Lung (tissue), 12 donors: ENCODE data around the gene CPA5. TPM values are rescaled to one million over a fixed set of nuclear protein-coding genes. Genes with fewer than 3 reads are reported as not detected.
A peak's percentile ranks its signal among the peaks of the same experiment; 100 is the strongest.

Experiments used
- ATAC-seq: fragments of 200-7000 bp; cut with Tn5 transposase; one replicate; pipeline ENCODE4 v1.9.1; 2020; ENCODE audit warnings: moderate number of reproducible peaks; ENCODE audit not compliant: insufficient read depth, low FRiP score
- DNase-seq, 3 donors: peaks; one replicate each; pipeline ENCODE4 v3.0.0-alpha.2; 2013 to 2017
- H3K27ac ChIP-seq, 2 donors: one replicate each; pipeline ENCODE4 v1.5.1; 2013; ENCODE audit warnings: mild to moderate bottlenecking in 2 of 2, moderate library complexity in 2 of 2, control low read depth in 1 of 2, inconsistent platforms in 1 of 2, low read depth in 1 of 2, low read length in 1 of 2
- H3K27me3 ChIP-seq, 3 donors: one replicate each; pipeline ENCODE4 v1.5.1; 2013; ENCODE audit warnings: low read length in 2 of 3; ENCODE audit not compliant: control insufficient read depth in 3 of 3, insufficient read depth in 3 of 3
- H3K36me3 ChIP-seq, 4 donors: one replicate each; pipeline ENCODE4 v1.5.1; 2013; ENCODE audit warnings: low read length in 4 of 4, mild to moderate bottlenecking in 1 of 4, moderate library complexity in 1 of 4; ENCODE audit not compliant: control insufficient read depth in 4 of 4, insufficient read depth in 4 of 4
- H3K4me1 ChIP-seq, 5 donors: one replicate each; pipeline ENCODE4 v1.5.1; 2013; ENCODE audit warnings: low read length in 5 of 5, mild to moderate bottlenecking in 2 of 5, moderate library complexity in 1 of 5; ENCODE audit not compliant: control insufficient read depth in 5 of 5, insufficient read depth in 5 of 5
- H3K4me3 ChIP-seq: one replicate; pipeline ENCODE4 v1.5.1; 2013; ENCODE audit warnings: mild to moderate bottlenecking, control low read depth, moderate library complexity
- H3K9ac ChIP-seq, 2 donors: one replicate each; pipeline ENCODE4 v1.5.1; 2013; ENCODE audit warnings: low read length in 2 of 2, control low read depth in 1 of 2; ENCODE audit not compliant: insufficient read depth in 1 of 2
- H3K9me3 ChIP-seq, 4 donors: one replicate each; pipeline ENCODE4 v1.5.1; 2013; ENCODE audit warnings: low read length in 3 of 4, mild to moderate bottlenecking in 1 of 4, moderate library complexity in 1 of 4; ENCODE audit not compliant: control insufficient read depth in 4 of 4, insufficient read depth in 3 of 4
- WGBS, 2 donors: extraction: QIAGEN DNeasy Blood & Tissue Kit; methylation state at CpG; one replicate each; pipeline ENCODE4 v1.1.7; 2013; 5-methylcytosine and 5-hydroxymethylcytosine counted together
- polyA plus RNA-seq, 2 donors: library from polyadenylated mRNA; stranded (reverse); fragments of 200-250 nt; gene quantifications; one replicate each; pipeline ENCODE4 v1.2.1, GENCODE V29; 2013
- total RNA-seq, 2 donors: library from RNA; depleted of rRNA in 1 of 2; stranded (reverse); fragments of >200 nt in 1 of 2; gene quantifications; one replicate each; pipeline ENCODE4 v1.2.1, GENCODE V29; 2014 to 2021
- TF ChIP-seq, protein P1 (sequence below): IDR thresholded peaks from 2 replicates; pipeline ENCODE4 v1.5.1; 2012; ENCODE audit warnings: mild to moderate bottlenecking; ENCODE audit errors: control extremely low read depth, extremely low read depth
- donor health status: control.
- donor health status: control.
- donor health status: Bipolar disorder and iron deficiency.
- donor health status: healthy.
- donor health status: DM: yes; HTN: yes; CAD: no.

CPA5 gene
- total and polyA plus RNA-seq, 4 donors, result 0.08 to 0.10 TPM; not detected in 2

DNA sequence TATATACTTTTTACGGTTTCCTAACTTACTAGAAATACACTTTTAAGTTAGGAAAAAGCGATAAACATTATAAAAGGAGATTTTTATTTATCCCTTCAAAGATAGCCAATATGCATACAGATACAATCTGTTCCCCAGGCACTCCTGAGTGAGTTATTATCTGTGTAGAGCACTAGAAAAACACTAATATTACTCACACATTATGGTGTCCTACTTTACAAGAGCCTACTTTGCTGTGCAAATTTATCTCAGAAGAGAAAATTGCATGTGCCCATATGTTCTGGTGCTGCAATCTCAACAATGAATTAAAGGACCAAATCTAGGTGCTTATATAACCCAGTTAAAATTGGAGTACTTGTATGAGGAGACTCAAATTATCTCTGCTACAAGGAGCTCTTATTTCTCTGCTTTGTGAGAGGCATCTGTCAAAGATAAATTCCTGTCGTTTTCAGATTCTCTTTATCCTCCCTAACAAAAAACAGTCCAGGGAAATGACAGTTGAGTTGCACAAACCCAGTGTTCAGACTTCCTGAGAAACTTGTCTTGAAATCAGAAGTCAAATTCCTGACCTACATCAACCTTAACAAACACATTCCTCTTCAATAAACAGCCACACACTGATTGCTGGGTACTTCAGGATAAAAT is 64.6 kb downstream of the CPA5 start:
- H3K9me3 ChIP-seq, result no peaks in the 10 kb centered on the region
- TF ChIP-seq, protein P1, sequence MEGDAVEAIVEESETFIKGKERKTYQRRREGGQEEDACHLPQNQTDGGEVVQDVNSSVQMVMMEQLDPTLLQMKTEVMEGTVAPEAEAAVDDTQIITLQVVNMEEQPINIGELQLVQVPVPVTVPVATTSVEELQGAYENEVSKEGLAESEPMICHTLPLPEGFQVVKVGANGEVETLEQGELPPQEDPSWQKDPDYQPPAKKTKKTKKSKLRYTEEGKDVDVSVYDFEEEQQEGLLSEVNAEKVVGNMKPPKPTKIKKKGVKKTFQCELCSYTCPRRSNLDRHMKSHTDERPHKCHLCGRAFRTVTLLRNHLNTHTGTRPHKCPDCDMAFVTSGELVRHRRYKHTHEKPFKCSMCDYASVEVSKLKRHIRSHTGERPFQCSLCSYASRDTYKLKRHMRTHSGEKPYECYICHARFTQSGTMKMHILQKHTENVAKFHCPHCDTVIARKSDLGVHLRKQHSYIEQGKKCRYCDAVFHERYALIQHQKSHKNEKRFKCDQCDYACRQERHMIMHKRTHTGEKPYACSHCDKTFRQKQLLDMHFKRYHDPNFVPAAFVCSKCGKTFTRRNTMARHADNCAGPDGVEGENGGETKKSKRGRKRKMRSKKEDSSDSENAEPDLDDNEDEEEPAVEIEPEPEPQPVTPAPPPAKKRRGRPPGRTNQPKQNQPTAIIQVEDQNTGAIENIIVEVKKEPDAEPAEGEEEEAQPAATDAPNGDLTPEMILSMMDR, result no peak
- peaks cover 2 to 32% (median 5%) of the 10 kb centered on the region in 5 donors for H3K4me1 ChIP-seq
- DNase-seq (no peak), ATAC-seq (no peak)
- H3K27ac ChIP-seq, result no peak overlapping the region
- no peak overlapping the region for H3K4me3 ChIP-seq
- no peaks in the 10 kb centered on the region for H3K36me3 ChIP-seq
- H3K27me3 ChIP-seq, result no peaks in the 10 kb centered on the region
- WGBS, 2 donors, result 62 to 69% methylated on average over 3 of the region's 3 CpGs
- H3K9ac ChIP-seq, result no peak overlapping the region

DNA sequence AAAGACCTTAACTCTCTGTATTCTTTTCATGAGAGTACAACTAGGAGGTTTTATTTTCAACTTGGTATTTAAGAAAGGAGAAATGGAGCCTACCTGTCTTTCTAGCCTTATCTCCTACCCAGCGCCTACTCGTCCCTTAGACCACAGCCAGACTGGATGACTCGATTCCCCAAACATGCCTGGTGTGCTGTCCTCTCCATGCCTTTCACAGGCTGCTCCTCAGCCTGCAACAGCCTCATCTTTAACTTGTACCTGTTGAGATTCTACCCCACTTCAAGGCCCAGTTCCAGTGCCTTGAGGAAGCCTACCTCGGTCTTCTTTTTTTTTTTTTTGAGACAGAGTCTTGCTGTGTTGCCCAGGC is 65.1 kb downstream of the CPA5 start:
- Histone ChIP-seq H3K4me1 (peaks cover 2 to 32% (median 5%) of the 10 kb centered on the region in 5 donors), H3K4me3 (no peak overlapping the region), H3K9ac (no peak overlapping the region), H3K36me3 (no peaks in the 10 kb centered on the region), H3K27me3 (no peaks in the 10 kb centered on the region), H3K9me3 (no peaks in the 10 kb centered on the region), H3K27ac (no peak overlapping the region)
- 80 to 81% methylated on average over 4 of the region's 4 CpGs for WGBS, 2 donors
- TF ChIP-seq, protein P1, result no peak
- no peak for DNase-seq
- no peak for ATAC-seq

DNA sequence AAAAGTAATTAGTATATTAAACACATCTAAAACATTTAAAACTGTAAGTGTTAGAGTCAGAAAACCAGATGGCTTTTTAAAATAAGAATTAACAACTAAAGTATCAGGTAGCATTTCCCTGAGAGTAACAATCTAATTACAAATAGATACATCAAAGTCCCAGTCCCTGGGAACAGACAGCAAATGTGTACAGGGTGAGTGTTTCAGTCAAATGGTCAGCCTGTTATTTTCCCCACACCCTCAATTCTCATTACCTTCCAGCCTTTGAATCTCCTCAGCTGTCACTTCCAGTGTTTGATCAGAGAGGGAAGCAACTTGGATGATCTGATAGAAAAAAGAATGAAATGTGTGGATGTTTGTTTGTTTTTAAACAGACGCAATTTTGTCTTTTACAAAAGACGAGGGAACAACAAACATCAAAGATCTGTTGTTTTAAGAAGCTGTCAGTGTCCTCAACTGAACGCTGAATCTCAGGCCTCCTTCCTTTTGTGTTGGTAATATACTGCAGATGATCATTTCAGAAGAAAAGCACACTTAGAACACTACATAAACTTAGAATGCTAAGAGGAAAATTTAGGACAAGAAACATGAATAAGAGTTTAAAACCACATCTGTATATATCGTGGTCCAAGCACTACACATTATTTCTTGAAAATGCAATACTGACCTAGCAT is 66.4 kb downstream of the CPA5 start:
- TF ChIP-seq, protein P1, result no peak
- ATAC-seq (no peak), DNase-seq (peak in 2 of 3 donors; percentile 51 to 60)
- no peaks in the 10 kb centered on the region for H3K36me3 ChIP-seq
- H3K4me3 ChIP-seq, result no peak overlapping the region
- no peaks in the 10 kb centered on the region for H3K9me3 ChIP-seq
- peaks cover 2 to 32% (median 5%) of the 10 kb centered on the region in 5 donors for H3K4me1 ChIP-seq
- H3K27ac ChIP-seq, result no peak overlapping the region
- WGBS, 2 donors, result 71 to 87% methylated on average over 4 of the region's 4 CpGs
- H3K27me3 ChIP-seq, result no peaks in the 10 kb centered on the region
- peak overlapping the region in 1 of 2 donors; percentile 16 for H3K9ac ChIP-seq
